ENCODE data around the gene SCN9A. TPM values are rescaled to one million over a fixed set of nuclear protein-coding genes. Genes with fewer than 3 reads are reported as not detected.

The SCN9A gene
- total RNA-seq, 1 experiment from 2014 or later, result 1.3 TPM

GRCh38 chr2:166238176-166238575 lies 137.6 kb downstream of the SCN9A start:
- no peak overlapping the region for H3K4me2 ChIP-seq (ENCODE audit: insufficient read depth, insufficient read length, low read length)
- no peak overlapping the region for H3K56ac ChIP-seq (ENCODE audit: insufficient read length, low read depth, low read length)
- no peak overlapping the region for H3K18ac ChIP-seq (ENCODE audit: insufficient read length, low read depth, low read length)
- Mint-ChIP-seq H3K4me3 (no peak overlapping the region), H3K27ac (no peak overlapping the region), H3K9me3 (no peaks in the 10 kb centered on the region), H3K4me1 (peaks cover 0 to 5% of the 10 kb centered on the region in 2 experiments; a peak in 1 of 4 replicates), H3K27me3 (ENCODE audit: low read depth) (no peaks in the 10 kb centered on the region), H3K36me3 (ENCODE audit: insufficient read depth in 1 of 3, low read depth in 3 of 3) (no peaks in the 10 kb centered on the region)
- no peak overlapping the region for H2BK12ac ChIP-seq (ENCODE audit: insufficient read length, low read depth, low read length)
- H2BK5ac ChIP-seq (ENCODE audit: insufficient read length, low read length), result no peak overlapping the region
- no peaks in the 10 kb centered on the region; the same call in 1 of the 2 replicates for H3K4me1 ChIP-seq (ENCODE audit: insufficient read depth, low read length)
- H2AFZ ChIP-seq (ENCODE audit: low read length), result no peak overlapping the region
- H3K23ac ChIP-seq (ENCODE audit: insufficient read length, low read depth, low read length), result no peak overlapping the region
- H2AK5ac ChIP-seq (ENCODE audit: insufficient read length, low read length), result no peak overlapping the region
- H3K79me2 ChIP-seq (ENCODE audit: insufficient read depth, low read length), result no peaks in the 10 kb centered on the region
- no peak overlapping the region for H4K8ac ChIP-seq (replicated peaks; ENCODE audit: insufficient read length, low read depth, low read length)
- H3T11ph ChIP-seq (ENCODE audit: low read length), result no peak overlapping the region
- no peaks in the 10 kb centered on the region for H3K79me1 ChIP-seq (ENCODE audit: insufficient read depth, low read depth, low read length, poor library complexity, severe bottlenecking)
- no peak overlapping the region for H3K14ac ChIP-seq (ENCODE audit: insufficient read depth, low read length)
- no peak overlapping the region for H4K91ac ChIP-seq (ENCODE audit: insufficient read length, low read depth, low read length)
- no peak for TF ChIP-seq CTCF (conservative IDR thresholded peaks at IDR 0.05)
- no peak overlapping the region for H2BK120ac ChIP-seq (ENCODE audit: low read depth, low read length, poor library complexity, severe bottlenecking)
- H2BK15ac ChIP-seq (ENCODE audit: low read depth, low read length), result no peak overlapping the region
- no peak overlapping the region for H4K5ac ChIP-seq (ENCODE audit: insufficient read length, low read depth, low read length)
- no peaks in the 10 kb centered on the region for H3K9me3 ChIP-seq (ENCODE audit: control insufficient read depth, low read depth, low read length)
- no peaks in the 10 kb centered on the region for H4K20me1 ChIP-seq (ENCODE audit: control insufficient read depth, insufficient read depth, insufficient read length)
- H3K9ac ChIP-seq (ENCODE audit: extremely low read depth, insufficient read length, low read length), result no peak overlapping the region
- H2BK20ac ChIP-seq (ENCODE audit: low read depth, low read length, poor library complexity, severe bottlenecking), result no peak overlapping the region
- no peak overlapping the region for H3K4ac ChIP-seq (ENCODE audit: low read depth, low read length)
- no peaks in the 10 kb centered on the region for H3K27me3 ChIP-seq (ENCODE audit: insufficient read depth, low read length)
- no peak for DNase-seq
- no peak overlapping the region for H3K27ac ChIP-seq (ENCODE audit: insufficient read length, low read depth, low read length)
- no peaks in the 10 kb centered on the region for H3K23me2 ChIP-seq (ENCODE audit: insufficient read length, low read depth, low read length, poor library complexity, severe bottlenecking)

Measured in H9 (cell line).